Measurements from ENCODE around the gene ZCCHC24. TPM values are rescaled to one million over a fixed set of nuclear protein-coding genes. Genes with fewer than 3 reads are reported as not detected.

The ZCCHC24 gene
- total and polyA plus RNA-seq, 10 donors = 4.9 to 34.1 (median 23.7) TPM

DNA sequence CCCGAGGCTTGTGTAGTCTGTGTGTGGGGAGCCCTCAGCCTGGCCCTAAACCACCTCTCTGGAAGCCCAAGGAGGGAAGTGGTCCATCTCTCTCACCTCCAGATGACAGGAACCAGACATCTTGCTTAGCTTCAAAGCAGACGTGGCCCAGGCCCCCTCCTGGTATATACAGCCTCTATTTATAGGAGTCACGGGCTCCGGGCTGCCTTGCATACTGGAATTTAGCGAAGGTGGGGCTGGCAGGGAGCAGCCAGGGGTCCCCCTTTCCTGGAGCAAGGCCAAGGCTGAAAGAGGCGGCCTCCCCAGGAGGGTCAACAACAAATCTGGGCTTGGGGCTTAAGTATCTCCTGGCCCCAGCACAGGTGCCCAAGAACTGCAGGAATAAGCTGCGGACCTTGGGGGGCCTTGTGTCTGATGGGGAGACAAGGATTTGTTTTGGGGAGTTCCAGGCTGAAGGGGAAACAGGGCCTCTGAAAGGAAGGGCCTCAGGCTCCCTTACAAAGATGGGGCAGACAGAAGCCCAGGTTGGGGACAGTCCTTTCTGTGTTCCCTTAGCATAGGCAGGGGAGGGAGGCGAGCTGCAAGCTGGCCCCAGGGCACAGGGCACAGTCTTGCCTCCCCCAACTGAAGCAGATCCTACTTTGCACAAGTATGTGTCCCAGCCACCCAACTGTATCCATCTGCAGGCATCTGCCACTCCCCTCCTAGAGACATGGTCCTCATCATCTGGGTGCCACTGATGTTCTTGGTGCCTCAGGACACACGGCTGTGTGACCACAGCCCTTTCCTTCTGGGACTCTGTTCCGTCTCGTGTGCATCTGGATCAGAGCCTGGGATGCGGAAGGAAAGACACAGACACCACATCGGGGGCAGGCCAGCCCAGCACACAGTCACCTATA, 11.9 kb downstream of the ZCCHC24 start:
- Histone ChIP-seq H3K4me3 (no peak overlapping the region), H3K27ac (peak overlapping the region in 4 of 8 donors; percentile 75 to 86 (median 82)), H3K27me3 (replicated peaks in 1 of 7) (no peaks in the 10 kb centered on the region), H3K4me1 (peaks cover 4 to 48% (median 31%) of the 10 kb centered on the region in 6 donors), H3K9me3 (no peaks in the 10 kb centered on the region), H3K36me3 (peaks cover 0 to 67% (median 10%) of the 10 kb centered on the region in 6 donors)
- TF ChIP-seq, protein P1, sequence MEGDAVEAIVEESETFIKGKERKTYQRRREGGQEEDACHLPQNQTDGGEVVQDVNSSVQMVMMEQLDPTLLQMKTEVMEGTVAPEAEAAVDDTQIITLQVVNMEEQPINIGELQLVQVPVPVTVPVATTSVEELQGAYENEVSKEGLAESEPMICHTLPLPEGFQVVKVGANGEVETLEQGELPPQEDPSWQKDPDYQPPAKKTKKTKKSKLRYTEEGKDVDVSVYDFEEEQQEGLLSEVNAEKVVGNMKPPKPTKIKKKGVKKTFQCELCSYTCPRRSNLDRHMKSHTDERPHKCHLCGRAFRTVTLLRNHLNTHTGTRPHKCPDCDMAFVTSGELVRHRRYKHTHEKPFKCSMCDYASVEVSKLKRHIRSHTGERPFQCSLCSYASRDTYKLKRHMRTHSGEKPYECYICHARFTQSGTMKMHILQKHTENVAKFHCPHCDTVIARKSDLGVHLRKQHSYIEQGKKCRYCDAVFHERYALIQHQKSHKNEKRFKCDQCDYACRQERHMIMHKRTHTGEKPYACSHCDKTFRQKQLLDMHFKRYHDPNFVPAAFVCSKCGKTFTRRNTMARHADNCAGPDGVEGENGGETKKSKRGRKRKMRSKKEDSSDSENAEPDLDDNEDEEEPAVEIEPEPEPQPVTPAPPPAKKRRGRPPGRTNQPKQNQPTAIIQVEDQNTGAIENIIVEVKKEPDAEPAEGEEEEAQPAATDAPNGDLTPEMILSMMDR (IDR thresholded peaks at IDR 0.05 in 8 of 11, conservative IDR thresholded peaks at IDR 0.05 in 3 of 11) = no peak
- TF ChIP-seq POLR2AphosphoS5 (IDR thresholded peaks at IDR 0.05) (no peak), POLR2A (IDR thresholded peaks at IDR 0.05) (no peak)
- intact Hi-C loops (cut with DNase I; ENCODE audit: low total_unique reads) = no loop called here
- DNase-seq = peak; percentile 61
- 78 to 83% (median 81%) methylated on average over 9 to 13 of the region's 13 CpGs for WGBS, 5 donors

DNA sequence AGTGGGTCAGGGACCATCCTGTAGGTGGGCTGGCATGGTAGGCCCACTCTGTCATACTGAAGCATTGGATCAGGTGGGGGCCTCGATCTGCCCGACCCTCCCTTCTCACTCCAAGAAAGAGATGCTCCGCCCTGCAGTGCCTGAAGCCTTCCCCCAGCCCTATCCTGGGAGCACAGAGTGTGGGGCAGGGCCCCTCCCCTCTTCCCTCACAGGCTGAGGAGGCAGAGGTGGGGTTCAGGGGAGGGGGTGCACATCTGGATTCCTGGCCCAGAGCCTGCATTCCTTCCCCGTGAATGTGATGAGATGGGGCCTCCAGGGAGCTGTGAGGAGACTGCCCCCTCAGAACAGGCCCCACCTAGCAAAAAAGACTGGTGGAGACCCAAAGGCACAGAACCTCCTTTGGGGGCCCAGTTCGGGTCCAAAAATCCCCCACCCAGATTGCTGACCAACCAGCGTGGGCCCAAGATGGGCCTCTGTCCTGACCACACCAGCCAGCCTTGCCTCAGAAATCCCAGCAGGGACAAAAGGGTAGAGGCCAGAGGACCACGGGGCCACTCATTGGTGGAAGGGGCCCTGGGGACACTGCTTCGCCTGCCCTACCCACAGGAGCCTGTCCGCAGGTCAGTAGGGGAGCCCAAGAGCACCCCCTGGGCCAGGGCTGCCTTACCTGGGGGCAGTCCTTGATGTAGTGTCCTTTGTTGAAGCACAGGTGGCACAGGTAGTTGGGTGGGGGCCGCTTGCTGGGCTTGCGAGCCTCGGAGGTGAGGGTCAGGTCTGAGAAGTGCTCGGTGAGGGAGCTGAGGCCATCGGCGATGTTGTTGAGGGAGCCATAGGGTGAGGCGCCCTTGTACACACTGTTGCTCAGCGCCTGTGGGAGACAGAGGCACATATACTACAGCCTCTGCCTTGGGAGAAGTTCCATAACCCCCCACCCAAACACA, 13.3 kb downstream of the ZCCHC24 start:
- Histone ChIP-seq H3K4me3 (no peak overlapping the region), H3K9me3 (no peaks in the 10 kb centered on the region), H3K4me1 (peaks cover 4 to 43% (median 29%) of the 10 kb centered on the region in 6 donors), H3K36me3 (peaks cover 0 to 61% (median 10%) of the 10 kb centered on the region in 6 donors), H3K27me3 (replicated peaks in 1 of 7) (no peaks in the 10 kb centered on the region), H3K27ac (peak overlapping the region in 1 of 8 donors; percentile 14)
- TF ChIP-seq POLR2A (IDR thresholded peaks at IDR 0.05) (no peak), POLR2AphosphoS5 (IDR thresholded peaks at IDR 0.05) (no peak)
- TF ChIP-seq, protein P1 (IDR thresholded peaks at IDR 0.05 in 8 of 11, conservative IDR thresholded peaks at IDR 0.05 in 3 of 11) = no peak
- 89 to 93% (median 90%) methylated on average over 11 to 17 of the region's 17 CpGs for WGBS, 5 donors
- DNase-seq = peak; percentile 65
- intact Hi-C loops (cut with DNase I; ENCODE audit: low total_unique reads) = no loop called here

DNA sequence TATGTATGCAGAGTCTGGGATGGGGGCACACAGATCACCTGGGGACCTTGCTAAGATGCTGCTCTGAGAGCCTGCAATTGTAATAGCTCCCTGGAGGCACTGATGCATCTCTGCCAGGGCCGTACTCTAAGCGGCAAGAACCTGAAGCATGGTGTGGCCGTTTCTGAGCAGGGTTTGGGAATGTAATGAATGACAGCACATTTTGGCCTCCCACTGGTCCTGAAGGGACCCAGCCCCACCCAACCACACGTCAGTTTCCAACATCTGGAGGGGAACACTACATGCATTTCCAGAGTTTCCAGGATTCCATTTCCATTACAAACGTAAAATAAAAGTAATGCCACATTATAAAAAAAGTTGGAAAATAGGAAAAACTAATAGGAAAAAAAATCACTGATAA, 14.0 kb downstream of the ZCCHC24 start:
- DNase-seq = peak; percentile 46
- WGBS, 5 donors = 81 to 85% (median 84%) methylated on average over 5 of the region's 5 CpGs
- Histone ChIP-seq H3K4me1 (peaks cover 4 to 36% (median 24%) of the 10 kb centered on the region in 6 donors), H3K9me3 (no peaks in the 10 kb centered on the region), H3K27ac (no peak overlapping the region), H3K27me3 (replicated peaks in 1 of 7) (no peaks in the 10 kb centered on the region), H3K4me3 (no peak overlapping the region), H3K36me3 (peaks cover 0 to 53% (median 10%) of the 10 kb centered on the region in 6 donors)
- TF ChIP-seq POLR2AphosphoS5 (IDR thresholded peaks at IDR 0.05) (no peak), POLR2A (IDR thresholded peaks at IDR 0.05) (no peak)
- TF ChIP-seq, protein P1 (IDR thresholded peaks at IDR 0.05 in 8 of 11, conservative IDR thresholded peaks at IDR 0.05 in 3 of 11) = no peak
- intact Hi-C loops (cut with DNase I; ENCODE audit: low total_unique reads) = no loop called here
